ENCODE data around the gene PNPLA6.
"Not testable (repeated sequence)": the region's sequence is repeated elsewhere in the genome, so short reads cannot be mapped to it uniquely, and the experiment has no call there.

The PNPLA6 gene

GRCh38 chr19:7533925-7534480 is 1.5 kb upstream of the PNPLA6 start:
- peak; percentile 32 to 48 for DNase-seq

GRCh38 chr19:7534531-7535046 is 928 bp upstream of the PNPLA6 start:
- no peak for DNase-seq

- DNase-seq = no peak
Observed at GRCh38 chr19:7535998-7536695, 630 bp downstream of the PNPLA6 start.

- DNase-seq = not testable (repeated sequence)
Observed at GRCh38 chr19:7538990-7539389, 3.5 kb downstream of the PNPLA6 start.

- no peak for DNase-seq
Observed at GRCh38 chr19:7539827-7540425, 4.4 kb downstream of the PNPLA6 start.

- DNase-seq = no peak
Observed at GRCh38 chr19:7540761-7541474, 5.4 kb downstream of the PNPLA6 start.

- no peak for DNase-seq
Observed at GRCh38 chr19:7541475-7541824, 5.9 kb downstream of the PNPLA6 start.

GRCh38 chr19:7541828-7542443 is 6.4 kb downstream of the PNPLA6 start:
- DNase-seq = no peak

GRCh38 chr19:7542556-7543348 is 7.2 kb downstream of the PNPLA6 start:
- no peak for DNase-seq

- DNase-seq = peak; percentile 34 to 37
Observed at GRCh38 chr19:7544626-7545025, 9.1 kb downstream of the PNPLA6 start.

- no peak for DNase-seq
Observed at GRCh38 chr19:7545300-7545699, 9.8 kb downstream of the PNPLA6 start.

GRCh38 chr19:7545904-7546303 is 10.4 kb downstream of the PNPLA6 start:
- DNase-seq = no peak

GRCh38 chr19:7547159-7547558 is 11.6 kb downstream of the PNPLA6 start:
- DNase-seq = no peak

GRCh38 chr19:7549429-7550148 is 14.1 kb downstream of the PNPLA6 start:
- no peak for DNase-seq

- DNase-seq = no peak
Observed at GRCh38 chr19:7550169-7550770, 14.8 kb downstream of the PNPLA6 start.

GRCh38 chr19:7550987-7551761 is 15.7 kb downstream of the PNPLA6 start:
- peak; percentile 7 to 12 for DNase-seq

GRCh38 chr19:7552781-7553180 is 17.3 kb downstream of the PNPLA6 start:
- DNase-seq = no peak

GRCh38 chr19:7554565-7554964 is 19.0 kb downstream of the PNPLA6 start:
- no peak for DNase-seq

- no peak for DNase-seq
Observed at GRCh38 chr19:7554990-7555864, 19.7 kb downstream of the PNPLA6 start.
